SK-N-MC (cell line): ENCODE measurements around the gene NELFB.

Source experiments
- EZH2 ChIP-seq: fragments of 200-600 bp; sonication (generic); IDR thresholded peaks from one replicate; pipeline ENCODE4 v1.6.1; 2017; ENCODE audit warnings: antibody characterized with exemption
- FOXP2 ChIP-seq: optimal IDR thresholded peaks from 2 replicates; pipeline ENCODE3; 2011; ENCODE audit warnings: mild to moderate bottlenecking, moderate library complexity; ENCODE audit not compliant: insufficient read depth; ENCODE audit errors: extremely low read length, control extremely low read depth
- POLR2AphosphoS5 ChIP-seq: IDR thresholded peaks from 2 replicates; pipeline ENCODE4 v1.6.1; 2012; ENCODE audit warnings: mild to moderate bottlenecking, low read depth, low read length, borderline replicate concordance

DNA sequence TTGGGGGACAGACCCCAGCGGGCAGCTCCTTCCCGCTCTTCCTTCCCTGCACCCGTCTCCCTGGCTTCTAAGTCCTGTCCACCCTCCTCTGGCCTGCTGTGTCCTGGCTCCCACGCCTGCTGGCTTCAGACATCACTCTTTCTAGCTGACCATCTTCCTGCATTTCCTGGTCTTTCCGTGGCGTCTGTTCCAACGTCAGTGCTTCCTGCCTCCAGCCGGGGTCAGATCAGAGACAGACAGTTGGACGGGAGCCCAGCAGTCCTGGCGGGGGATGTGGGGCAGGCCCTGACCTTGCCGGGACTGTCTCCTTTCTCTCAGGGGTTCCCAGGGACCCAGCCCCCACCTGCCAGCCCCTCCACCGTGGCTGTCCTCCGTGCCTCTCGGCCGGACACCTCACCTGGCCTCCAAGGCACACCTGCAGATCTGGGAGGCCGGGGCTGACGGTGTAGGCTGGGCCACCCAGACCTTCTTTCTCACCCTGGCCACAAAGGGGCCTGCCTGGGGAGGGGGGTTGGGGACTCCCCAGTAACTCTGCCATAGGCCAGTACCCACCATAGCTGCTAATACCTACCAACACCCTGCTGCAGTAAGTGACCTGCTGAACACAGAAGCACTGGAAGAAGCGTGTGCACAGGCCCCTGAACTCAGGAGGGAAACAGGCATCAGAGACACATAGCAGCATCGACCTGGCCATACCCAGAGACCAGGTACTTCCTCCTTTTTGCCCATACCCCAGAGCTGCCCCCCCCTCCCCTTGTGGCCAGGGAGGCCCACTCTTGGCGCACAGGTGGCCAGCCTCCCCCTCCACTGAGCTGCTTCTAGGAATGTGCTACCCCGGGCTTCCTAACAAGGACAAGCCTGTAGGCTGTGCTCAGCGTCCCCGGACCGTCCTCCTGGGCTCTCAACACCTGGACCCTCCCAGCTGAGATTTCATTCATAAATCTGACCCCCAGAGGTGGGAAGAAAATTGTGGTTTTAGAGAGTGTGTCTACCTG lies 41.8 kb downstream of the NELFB start:
- no peak for TF ChIP-seq EZH2
- TF ChIP-seq POLR2AphosphoS5: no peak
- TF ChIP-seq FOXP2: no peak
